ENCODE data around the gene TNIP1.

The TNIP1 gene

DNA sequence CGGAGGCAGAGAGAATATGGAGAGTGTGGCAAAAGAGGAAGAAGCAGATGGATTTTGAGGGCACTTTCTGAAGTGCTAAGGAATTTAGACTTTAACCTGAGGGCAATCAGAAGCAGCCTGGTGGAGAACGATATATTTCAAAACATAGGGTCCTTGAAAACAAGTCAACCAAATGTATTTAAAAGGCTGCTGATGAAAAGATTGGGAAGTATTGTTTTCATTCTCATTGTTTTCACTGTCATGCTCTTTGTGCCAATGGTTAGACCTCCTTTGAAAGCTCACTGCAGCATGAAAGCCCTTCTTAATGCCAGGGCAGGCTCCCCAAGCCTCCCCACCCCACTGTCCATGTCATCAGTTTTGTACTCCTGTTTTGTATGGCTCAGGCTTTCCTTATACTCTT is 62.9 kb downstream of the TNIP1 start:
- Histone ChIP-seq H3K27ac (no peak overlapping the region), H3K4me3 (no peak overlapping the region)

GRCh38 chr5:151016700-151017099 is 64.1 kb downstream of the TNIP1 start:
- peak overlapping the region in 4 of 21 experiments; percentile 1 to 29 (median 12) for H3K27ac ChIP-seq
- no peak overlapping the region for H3K4me3 ChIP-seq

DNA sequence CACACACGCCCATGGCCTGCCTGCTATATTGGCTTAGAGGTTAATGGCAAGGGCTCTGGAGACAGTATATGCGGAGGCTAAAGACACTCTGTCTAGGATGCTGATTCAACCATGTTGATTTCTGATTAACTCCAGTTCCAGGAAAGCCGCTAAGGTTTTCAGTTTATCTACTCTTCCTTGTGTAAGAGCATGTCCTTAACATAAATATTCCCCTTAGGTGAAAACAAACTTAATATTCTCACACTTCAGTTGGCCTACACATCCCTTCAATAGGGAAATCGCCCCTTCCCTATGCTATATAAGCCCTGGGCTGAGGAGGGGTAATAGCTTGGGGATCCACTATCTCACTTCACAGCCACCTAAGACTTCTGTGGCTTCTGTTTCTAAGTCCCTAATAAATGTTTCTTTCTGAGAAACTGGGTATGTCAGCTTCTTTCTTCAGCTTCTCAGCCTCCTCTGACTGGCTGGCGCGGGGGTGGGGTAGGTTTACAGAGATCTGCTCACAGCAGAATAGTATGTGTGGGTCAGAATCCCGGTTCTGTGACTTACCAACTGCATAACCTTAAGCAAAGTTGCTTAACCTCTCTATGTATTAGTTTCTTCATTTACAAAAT is 64.8 kb downstream of the TNIP1 start:
- Histone ChIP-seq H3K27ac (peak overlapping the region in 4 of 21 experiments; percentile 1 to 29 (median 12)), H3K4me3 (no peak overlapping the region)

DNA sequence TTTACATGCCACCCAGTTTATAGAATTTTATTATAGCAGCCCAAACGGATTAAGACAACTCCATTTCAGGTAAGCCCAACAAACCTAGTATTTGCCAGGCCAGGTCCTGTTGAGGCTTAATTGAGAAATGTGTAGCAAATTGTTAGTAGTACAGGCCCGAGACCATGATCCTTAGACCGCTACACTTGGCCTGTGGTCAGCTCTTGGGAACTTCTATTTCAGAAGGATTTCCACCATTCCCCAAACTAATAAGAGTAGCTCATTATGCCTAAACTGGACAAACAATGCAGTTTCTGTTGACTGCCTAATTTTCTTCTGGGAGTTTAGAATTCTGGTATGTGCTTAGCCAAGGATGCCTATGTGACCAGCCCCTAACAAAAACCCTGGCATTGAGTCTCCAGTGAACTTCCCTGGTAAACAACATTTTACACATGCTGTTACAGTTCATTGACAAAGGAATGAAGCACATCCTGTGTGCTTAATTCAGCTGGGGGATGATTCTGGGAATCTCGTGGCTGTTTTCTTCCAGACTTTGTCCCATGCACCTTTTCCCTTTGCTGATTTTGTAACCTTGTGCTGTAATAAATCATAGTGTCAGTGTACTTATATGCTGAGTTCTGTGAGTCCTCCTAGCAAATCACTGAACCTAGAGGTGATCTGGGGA is 66.0 kb downstream of the TNIP1 start:
- H3K4me3 ChIP-seq: no peak overlapping the region
- peak overlapping the region in 2 of 21 experiments; percentile 49 to 58 for H3K27ac ChIP-seq

- H3K4me3 ChIP-seq: no peak overlapping the region
- no peak overlapping the region for H3K27ac ChIP-seq
Measured at GRCh38 chr5:151012862-151013261, 68.0 kb downstream of the TNIP1 start.

GRCh38 chr5:151008906-151009305 is 71.9 kb downstream of the TNIP1 start:
- Histone ChIP-seq H3K27ac (no peak overlapping the region), H3K4me3 (no peak overlapping the region)

GRCh38 chr5:151008210-151008491 is 72.7 kb downstream of the TNIP1 start:
- Histone ChIP-seq H3K27ac (peak overlapping the region in 4 of 21 experiments; percentile 10 to 85 (median 18)), H3K4me3 (no peak overlapping the region)

GRCh38 chr5:151007430-151008209 is 73.2 kb downstream of the TNIP1 start:
- peak overlapping the region in 4 of 21 experiments; percentile 68 to 85 (median 78) for H3K27ac ChIP-seq

DNA sequence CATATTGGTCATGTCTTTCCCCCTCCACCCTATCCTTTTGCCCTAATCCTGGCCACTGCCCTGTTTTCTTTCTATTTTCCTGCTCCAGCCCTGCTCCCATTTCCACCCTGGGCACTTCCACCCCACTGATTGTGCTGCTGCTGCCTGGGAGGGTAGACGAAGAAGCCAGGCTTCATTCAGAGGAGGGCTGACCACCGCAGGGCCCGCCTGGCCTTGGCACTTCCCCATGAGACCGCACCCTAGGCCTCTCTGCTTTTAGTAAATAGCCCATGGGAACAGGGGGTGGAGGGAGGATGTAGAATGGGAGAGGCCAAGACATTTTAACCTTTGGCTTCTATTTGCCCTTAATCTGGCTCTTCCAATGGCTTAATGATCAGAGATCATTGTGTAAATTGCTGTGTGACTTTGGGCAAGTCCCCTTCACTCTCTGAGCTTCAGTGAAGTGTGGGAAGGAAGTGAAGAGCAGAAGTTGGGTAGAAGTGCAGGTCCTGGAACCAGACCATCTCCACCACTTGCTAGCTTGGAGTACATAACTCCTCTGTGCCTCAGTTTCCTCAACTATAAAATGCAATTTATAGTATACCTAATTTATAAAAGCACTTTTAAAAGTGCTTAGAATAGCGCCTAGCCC is 74.0 kb downstream of the TNIP1 start:
- no peak overlapping the region for H3K4me3 ChIP-seq
- H3K27ac ChIP-seq: peak overlapping the region in 11 of 21 experiments; percentile 21 to 85 (median 66)

More at GRCh38 chr5:151007430-151008209, 73.2 kb downstream of the TNIP1 start:
- H3K4me3 ChIP-seq: no peak overlapping the region

- Histone ChIP-seq H3K4me3 (no peak overlapping the region), H3K27ac (peak overlapping the region in 12 of 21 experiments; percentile 1 to 85 (median 66))
Measured at GRCh38 chr5:151005950-151006576, 74.8 kb downstream of the TNIP1 start.

DNA sequence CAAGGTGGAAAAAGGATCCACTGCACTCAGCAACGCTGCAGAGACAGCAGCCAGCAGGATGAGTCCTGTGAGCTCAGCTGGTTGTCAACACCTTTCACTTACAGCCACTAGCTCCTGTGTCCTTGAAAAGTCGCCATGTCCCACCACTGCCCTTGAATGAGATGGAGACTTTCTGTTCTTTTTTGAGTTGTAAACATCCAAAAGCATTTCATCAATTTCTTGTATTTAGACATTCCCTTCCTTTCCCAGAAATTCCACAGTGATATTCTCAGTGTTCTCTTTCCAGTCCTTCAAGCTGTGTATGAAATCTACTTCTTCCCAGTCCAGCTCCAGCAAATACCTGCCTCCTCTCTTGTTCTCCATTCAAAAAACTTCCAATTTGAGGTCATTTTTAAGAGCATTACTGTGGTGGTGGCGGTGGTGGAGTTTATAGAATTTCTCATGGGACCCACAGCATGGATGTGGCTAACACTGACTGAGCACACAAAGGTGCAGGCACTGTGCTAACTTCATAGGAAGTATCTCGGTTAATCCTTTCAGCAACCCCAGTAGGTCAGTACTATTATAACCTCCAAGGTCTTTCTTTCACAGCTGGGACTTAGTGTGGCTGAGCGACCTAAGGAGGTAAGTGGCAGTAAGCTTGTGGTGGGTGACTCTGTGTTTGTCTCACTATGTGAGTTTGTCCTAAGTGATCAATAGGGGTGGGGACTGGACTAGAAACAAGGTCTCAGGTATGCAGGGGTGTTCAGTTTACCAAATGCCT is 75.5 kb downstream of the TNIP1 start:
- no peak overlapping the region for H3K4me3 ChIP-seq
- peak overlapping the region in 8 of 21 experiments; percentile 1 to 81 (median 50) for H3K27ac ChIP-seq

DNA sequence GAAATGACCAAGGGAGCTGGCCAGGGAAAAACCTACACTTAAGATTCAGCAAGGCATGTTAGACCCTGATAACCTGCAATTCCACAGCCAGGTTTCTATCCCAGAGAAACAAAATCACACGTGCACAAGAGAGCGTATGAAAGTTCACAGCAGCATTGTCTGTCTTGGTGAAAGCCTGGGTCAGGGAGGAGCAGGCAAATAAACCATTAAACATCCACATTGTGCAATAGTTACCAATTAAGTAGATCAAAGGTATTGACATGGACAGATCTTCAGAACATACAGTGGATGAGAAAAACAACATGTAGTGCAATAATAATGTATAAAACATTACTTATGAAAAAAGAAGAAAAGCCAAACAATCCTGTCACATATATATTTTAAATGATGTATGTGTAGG is 76.3 kb downstream of the TNIP1 start:
- Histone ChIP-seq H3K4me3 (no peak overlapping the region), H3K27ac (no peak overlapping the region)

DNA sequence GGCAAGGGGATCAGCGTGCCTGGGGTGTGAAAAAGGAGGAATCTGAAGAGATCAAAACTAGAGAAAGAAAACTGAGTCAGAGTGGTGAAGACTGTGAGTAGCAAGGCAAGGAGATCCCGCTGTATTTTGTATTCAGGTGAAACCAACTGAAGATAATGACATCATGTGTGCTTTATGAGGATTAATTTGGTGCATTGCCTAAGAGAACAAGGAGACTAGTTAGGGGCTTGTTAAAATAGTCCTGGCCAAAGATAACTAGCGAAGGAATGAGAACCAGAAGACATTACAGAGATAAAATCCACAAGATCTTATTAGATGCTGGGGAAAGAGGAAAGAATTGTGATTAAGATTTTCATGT is 77.4 kb downstream of the TNIP1 start:
- Histone ChIP-seq H3K27ac (no peak overlapping the region), H3K4me3 (no peak overlapping the region)

- Histone ChIP-seq H3K27ac (no peak overlapping the region), H3K4me3 (no peak overlapping the region)
Measured at GRCh38 chr5:151002681-151003502, 77.9 kb downstream of the TNIP1 start.

GRCh38 chr5:151002250-151002649 is 78.6 kb downstream of the TNIP1 start:
- H3K4me3 ChIP-seq: no peak overlapping the region
- H3K27ac ChIP-seq: no peak overlapping the region

DNA sequence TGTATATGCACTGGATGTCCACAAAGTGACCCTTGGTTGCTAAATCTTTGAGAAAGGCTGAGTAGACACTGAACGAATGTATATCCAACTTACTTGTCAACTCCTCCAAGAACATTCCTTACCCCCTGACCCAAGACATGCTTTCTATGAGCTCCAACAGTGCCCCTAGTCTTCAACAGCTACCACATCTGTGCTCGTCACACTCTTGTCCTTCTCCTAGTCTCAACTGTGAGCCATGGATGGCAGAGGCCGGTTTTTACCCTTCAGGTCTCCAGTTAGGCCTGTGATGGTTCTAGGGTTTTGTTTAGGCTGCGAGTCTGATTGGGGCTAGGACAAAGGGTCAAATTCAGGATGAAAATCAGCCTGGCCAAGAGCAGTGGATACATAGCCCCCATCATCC is 79.4 kb downstream of the TNIP1 start:
- Histone ChIP-seq H3K27ac (no peak overlapping the region), H3K4me3 (no peak overlapping the region)

DNA sequence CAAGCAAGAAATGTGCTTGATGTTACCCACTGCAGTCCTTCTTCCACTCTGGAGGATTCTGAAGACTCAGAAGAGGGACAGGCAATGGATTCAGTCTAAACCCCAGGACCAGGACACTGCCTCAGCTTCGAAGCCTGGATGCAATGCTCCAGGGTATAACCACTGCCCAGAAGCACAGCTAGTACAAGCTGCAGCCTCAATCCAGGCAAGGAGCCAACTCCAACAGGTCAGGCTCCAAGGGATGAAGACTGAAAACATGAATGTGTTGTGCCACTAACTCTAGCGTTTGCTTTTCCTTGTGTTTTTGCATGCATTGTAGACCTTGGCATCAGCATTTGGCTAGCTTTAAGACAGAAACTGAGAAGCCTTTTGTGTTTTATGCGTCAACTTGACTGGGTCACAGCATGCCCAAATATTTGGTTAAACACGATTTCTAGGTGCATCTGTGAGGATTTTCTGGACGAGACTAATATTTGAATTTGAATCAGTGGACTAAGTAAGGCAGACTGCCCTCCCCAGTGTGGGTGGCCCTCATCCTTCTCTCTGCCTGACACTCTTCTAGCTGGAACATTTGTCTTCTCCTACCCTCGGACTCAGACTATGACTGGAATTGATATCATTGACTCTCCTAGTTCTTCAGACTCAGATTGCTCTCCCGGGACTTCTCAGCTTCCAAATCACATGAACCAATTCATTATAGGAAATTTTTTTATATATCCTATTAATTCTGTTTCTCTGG is 81.0 kb downstream of the TNIP1 start:
- Histone ChIP-seq H3K27ac (no peak overlapping the region), H3K4me3 (no peak overlapping the region)
